IMR-90 (cell line): ENCODE measurements around the gene CFAP45.

Experiments
- CTCF ChIP-seq: conservative IDR thresholded peaks from 2 replicates; pipeline ENCODE4 v1.5.1; 2012; ENCODE audit warnings: mild to moderate bottlenecking, low read depth, low read length, improper control_type of control experiment
- RFX5 ChIP-seq: IDR thresholded peaks from 2 replicates; pipeline ENCODE4 v1.8.0; 2012; ENCODE audit warnings: low read depth, mild to moderate bottlenecking, low read length, moderate library complexity
- TF ChIP-seq, protein P1 (sequence below): fragments of 150-350 bp; IDR thresholded peaks from 2 replicates; pipeline ENCODE4 v1.6.1; 2017; ENCODE audit warnings: mild to moderate bottlenecking, antibody characterized with exemption, low read length, low read depth
- TF ChIP-seq, protein P2 (sequence below): fragments of 150-350 bp; IDR thresholded peaks from 2 replicates; pipeline ENCODE4 v1.6.1; 2016; ENCODE audit warnings: low read depth, mild to moderate bottlenecking, low read length, moderate library complexity, borderline replicate concordance

GRCh38 chr1:159941141-159941540 is 41.2 kb upstream of the CFAP45 start:
- no peak for TF ChIP-seq RFX5
- TF ChIP-seq, protein P1, sequence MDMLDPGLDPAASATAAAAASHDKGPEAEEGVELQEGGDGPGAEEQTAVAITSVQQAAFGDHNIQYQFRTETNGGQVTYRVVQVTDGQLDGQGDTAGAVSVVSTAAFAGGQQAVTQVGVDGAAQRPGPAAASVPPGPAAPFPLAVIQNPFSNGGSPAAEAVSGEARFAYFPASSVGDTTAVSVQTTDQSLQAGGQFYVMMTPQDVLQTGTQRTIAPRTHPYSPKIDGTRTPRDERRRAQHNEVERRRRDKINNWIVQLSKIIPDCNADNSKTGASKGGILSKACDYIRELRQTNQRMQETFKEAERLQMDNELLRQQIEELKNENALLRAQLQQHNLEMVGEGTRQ, result no peak
- no peak for TF ChIP-seq CTCF
- TF ChIP-seq, protein P2, sequence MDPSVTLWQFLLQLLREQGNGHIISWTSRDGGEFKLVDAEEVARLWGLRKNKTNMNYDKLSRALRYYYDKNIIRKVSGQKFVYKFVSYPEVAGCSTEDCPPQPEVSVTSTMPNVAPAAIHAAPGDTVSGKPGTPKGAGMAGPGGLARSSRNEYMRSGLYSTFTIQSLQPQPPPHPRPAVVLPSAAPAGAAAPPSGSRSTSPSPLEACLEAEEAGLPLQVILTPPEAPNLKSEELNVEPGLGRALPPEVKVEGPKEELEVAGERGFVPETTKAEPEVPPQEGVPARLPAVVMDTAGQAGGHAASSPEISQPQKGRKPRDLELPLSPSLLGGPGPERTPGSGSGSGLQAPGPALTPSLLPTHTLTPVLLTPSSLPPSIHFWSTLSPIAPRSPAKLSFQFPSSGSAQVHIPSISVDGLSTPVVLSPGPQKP, result no peak
